ENCODE results near the gene HEATR1.

GRCh38 chr1:236502579-236502971, 101.7 kb downstream of the HEATR1 start:
- TF ChIP-seq CTCF (IDR thresholded peaks at IDR 0.05) (no peak), SIN3A (IDR thresholded peaks at IDR 0.05; ENCODE audit: borderline replicate concordance, low read depth, low read length) (no peak), YY1 (IDR thresholded peaks at IDR 0.05; ENCODE audit: low read depth) (no peak), MAX (IDR thresholded peaks at IDR 0.05; ENCODE audit: low read depth) (no peak), CHD2 (IDR thresholded peaks at IDR 0.05; ENCODE audit: low read length, partially characterized antibody) (no peak), TAF1 (IDR thresholded peaks at IDR 0.05; ENCODE audit: borderline replicate concordance, low read depth, low read length) (no peak), EZH2phosphoT487 (IDR thresholded peaks at IDR 0.05; ENCODE audit: borderline replicate concordance, low read depth) (no peak), RCOR1 (IDR thresholded peaks at IDR 0.05; ENCODE audit: low read length) (no peak), EP300 (IDR thresholded peaks at IDR 0.05; ENCODE audit: borderline replicate concordance in 1 of 2, low read depth in 1 of 2, low read length in 1 of 2) (no peak), RAD21 (IDR thresholded peaks at IDR 0.05; ENCODE audit: low read length) (no peak)
